Measurements from ENCODE around the gene TSSC4. TPM values are rescaled to one million over a fixed set of nuclear protein-coding genes. Genes with fewer than 3 reads are reported as not detected.

TSSC4 gene
- total RNA-seq, 1 experiment from 2014 or later: 22.9 TPM

DNA sequence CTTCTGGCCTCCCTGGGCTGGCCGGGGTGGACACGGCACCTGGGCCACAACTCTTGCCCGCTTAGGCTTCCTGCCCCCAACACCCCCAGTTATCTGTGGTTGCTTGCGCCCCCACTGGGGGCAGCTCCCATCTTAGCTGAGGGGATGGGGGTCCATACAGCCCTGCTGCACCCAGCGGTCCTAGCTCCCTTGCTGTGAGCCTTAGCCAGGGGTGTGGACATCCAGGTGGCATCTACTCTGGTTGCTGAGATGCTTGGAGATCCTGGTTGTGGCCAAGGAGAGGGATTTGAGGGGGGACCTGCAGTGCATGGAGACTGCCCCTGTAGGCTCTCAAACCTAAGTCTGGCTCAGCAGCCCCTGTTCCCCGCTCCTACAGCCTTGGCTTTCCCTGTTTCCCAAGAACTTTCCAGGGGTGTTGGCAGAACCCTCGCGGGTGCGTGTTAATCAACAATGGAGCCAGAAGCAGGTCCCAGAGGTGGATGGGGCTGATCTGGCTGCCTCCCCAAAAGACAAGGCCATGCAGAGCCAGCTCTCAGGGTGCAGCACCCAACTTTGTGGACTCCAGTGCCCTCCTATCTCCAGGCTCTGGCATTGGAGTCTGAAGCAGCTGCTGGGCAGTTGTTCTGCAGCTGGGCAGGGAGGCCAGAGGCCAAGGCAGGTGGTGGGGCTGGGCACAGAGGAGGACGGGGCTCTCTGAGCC is 47.6 kb downstream of the TSSC4 start:
- no peak for DNase-seq (ENCODE audit: low read depth)

DNA sequence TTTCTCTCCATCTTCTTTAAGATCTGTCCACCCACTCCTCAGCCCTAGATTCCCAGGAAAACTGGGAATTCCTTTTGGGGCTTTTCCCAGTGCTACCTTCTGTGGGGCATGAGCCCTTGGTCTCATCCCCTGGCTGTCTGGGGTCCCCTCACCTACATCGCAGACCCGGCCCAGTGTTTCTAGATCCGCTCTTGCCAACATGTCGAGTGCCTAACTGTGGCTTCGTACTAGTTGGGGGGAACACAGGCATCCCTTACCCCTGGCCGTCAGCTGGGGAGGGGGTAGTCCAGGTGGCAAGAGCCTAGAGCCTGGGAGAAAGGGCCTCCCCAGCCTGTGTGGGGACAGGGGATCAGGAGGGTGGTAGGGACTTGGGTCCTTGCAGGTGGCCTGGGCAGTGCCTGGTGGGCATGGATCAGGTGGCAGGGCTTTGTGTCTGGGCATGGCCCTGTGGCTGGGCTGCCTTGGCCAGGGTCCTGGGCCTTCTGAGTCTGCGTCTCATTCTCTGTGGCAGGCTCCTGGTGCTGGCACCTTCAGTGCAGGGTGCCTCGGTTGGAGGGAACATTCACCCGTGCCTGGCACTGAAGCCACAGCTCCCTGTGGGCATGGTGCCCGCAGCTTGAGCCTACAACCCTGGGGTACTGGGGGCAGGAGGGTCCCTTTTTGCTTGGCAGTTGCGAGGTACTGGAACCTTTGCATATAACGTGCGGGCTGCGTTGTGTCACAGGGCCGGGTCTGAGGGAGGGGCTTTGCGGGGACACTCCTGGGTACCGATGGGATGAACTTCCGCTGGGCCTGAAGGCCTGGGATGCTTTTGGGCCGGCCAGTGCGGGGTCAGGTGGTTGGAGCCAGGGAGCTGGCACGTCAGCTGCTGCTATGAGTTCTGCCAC is 48.4 kb downstream of the TSSC4 start:
- DNase-seq (ENCODE audit: low read depth): no peak

DNA sequence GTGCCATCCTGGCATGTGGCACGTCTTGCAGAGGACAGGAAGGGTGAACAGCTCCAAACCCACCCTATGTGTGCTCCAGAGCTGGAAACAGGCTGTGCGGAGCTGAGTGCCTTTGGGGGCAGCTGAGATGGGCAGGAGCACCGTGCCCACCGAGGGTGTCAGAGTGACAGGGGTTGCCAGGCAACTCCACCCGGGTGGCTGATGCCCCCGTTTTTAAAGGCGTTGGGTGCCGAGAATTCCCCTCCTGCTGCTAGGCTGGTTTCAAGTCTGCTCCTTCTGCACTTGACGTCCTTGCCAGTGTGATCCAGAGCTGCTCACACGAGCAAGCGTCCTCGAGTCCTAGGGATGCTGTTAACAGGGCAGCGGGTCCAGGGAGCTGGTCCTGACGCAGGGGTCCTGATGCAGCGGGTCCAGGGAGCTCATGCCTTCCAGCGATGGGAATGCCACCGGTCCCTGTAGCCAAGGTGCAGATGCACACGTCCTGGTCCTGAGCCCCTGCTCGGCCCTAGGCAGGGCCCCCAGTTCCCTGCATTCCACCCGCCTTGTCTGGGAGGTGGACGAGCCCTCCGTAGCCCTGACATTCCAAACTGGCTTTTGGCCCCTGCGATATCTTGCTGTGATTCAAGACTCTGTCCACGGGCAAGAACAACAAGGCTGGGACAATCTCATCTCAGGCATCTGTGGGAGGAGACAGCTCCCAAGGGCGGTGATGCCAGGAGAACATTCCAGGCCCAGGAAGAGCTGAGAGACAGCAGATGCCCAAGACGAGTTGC is 49.2 kb downstream of the TSSC4 start:
- no peak for DNase-seq (ENCODE audit: low read depth)

DNA sequence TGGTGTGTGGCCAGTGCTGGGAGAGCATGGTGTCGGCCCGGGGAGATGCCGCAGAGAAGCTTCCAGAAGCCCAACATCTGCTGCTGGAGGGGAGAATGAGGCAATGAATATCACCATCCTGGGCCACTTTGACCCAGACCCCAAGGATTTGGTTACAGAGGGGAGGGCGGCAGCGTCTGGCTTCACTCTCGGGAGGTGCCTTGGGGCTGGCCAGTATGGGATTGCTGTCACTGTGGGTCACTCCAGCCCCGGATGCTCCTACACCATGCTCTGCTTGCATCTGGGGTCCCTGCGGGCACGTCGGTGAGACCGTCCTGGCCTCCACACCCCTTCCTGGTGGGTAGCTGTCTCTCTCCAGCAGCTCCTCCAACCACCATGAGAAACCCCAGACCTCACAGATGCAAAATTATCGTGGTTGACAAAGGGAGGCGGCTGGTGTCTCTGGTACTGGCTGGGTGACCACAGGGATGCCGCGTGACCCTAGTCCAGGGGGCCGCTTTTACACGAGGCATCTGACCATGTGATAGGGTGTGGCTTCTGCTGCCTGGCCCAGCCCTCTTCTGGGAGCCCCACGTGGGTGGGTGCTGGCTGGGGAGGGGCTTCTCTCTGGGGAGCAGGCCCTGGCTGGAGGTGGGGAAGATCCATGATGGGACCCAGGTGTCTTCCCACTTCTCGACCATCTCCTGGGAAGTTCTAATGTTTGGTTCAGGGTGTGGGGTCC is 49.9 kb downstream of the TSSC4 start:
- no peak for DNase-seq (ENCODE audit: low read depth)

DNA sequence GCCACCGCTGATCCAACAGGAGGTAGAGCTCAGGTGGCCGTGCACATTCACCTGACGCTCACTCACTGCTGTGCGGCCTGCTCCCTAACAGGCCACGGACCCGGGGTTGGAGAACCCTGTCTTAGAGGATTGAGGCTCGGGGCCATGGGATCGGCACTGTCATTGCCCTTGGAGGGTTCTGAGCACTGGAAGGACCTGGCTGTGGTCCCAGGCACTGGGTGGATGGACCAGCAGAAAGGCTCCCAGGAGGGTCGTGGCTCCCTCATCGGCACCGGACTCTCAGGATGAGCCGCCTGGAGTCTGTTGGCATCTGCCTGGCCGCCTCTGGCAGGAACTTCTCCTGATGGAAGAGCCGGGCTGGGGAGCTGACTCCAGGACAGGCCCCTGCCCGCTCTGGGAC is 50.8 kb downstream of the TSSC4 start:
- no peak for DNase-seq (ENCODE audit: low read depth)

- DNase-seq (ENCODE audit: low read depth): no peak
Observed at GRCh38 chr11:2451916-2452315, 51.4 kb downstream of the TSSC4 start.

- no peak for DNase-seq (ENCODE audit: low read depth)
Observed at GRCh38 chr11:2452321-2453012, 51.9 kb downstream of the TSSC4 start.

DNA sequence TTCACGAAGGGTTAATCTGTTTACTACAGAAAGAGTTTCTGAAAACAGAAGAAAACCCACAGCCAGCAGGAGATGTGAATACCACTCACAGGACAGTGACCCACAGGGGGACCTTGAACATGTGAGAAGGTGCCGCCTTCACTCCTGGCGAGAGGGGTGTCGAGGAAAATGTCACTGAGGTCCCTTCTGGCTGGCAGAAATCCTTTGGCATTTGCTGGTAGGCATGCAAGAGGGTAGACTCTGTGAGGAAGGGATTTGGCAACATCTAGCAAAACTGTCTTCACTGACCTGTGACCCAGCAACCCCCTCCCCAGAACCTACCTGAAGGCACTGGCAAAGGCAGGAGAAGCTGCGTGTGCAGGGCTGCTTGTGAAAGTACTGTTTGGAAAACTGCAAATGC is 52.9 kb downstream of the TSSC4 start:
- no peak for DNase-seq (ENCODE audit: low read depth)

Other genes starting within 250 kb of the TSSC4 start
- gene INS, start 239.5 kb upstream of the TSSC4 start, total RNA-seq (2014; rRNA removed; shearing (Covaris generic)): not detected in 2 replicates
- gene TH, start 228.9 kb upstream of the TSSC4 start, total RNA-seq (2014; rRNA removed; shearing (Covaris generic)): 0.24 and 0.88 TPM in 2 replicates
- not detected in 2 replicates for gene ASCL2, start 130.2 kb upstream of the TSSC4 start, total RNA-seq (2014; rRNA removed; shearing (Covaris generic))
- gene C11orf21, start 98.8 kb upstream of the TSSC4 start, total RNA-seq (2014; rRNA removed; shearing (Covaris generic)): 0.68 and 1.6 TPM in 2 replicates
- gene TSPAN32, start 98.7 kb upstream of the TSSC4 start, total RNA-seq (2014; rRNA removed; shearing (Covaris generic)): 0.72 and 2.7 TPM in 2 replicates
- 248 and 386 TPM in 2 replicates for gene CD81, start 23.4 kb upstream of the TSSC4 start, total RNA-seq (2014; rRNA removed; shearing (Covaris generic))
- not detected in 2 replicates for gene TRPM5, start 43.8 kb downstream of the TSSC4 start, total RNA-seq (2014; rRNA removed; shearing (Covaris generic))
- not detected in 2 replicates for gene KCNQ1, start 44.3 kb downstream of the TSSC4 start, total RNA-seq (2014; rRNA removed; shearing (Covaris generic))

Data from RPMI7951 (cell line).